ENCODE measurements around the gene WDPCP. TPM values are rescaled to one million over a fixed set of nuclear protein-coding genes. Genes with fewer than 3 reads are reported as not detected.

WDPCP gene
- total RNA-seq, 1 experiment from 2014 or later: 7.4 TPM

GRCh38 chr2:63340443-63340842 is 247.8 kb downstream of the WDPCP start:
- H3K27me3 ChIP-seq (ENCODE audit: control insufficient read depth, insufficient read depth, low read length): no peaks in the 10 kb centered on the region
- ChIA-PET CTCF (no interaction called here), POLR2A (no interaction called here)
- no peak for DNase-seq (ENCODE audit: low read depth, low spot score)
- H3K36me3 ChIP-seq (ENCODE audit: control insufficient read depth, insufficient read depth, low read length): no peaks in the 10 kb centered on the region
- no peak overlapping the region for H3K4me3 ChIP-seq (ENCODE audit: low read depth in 2 of 2, low read length in 2 of 2)
- 0 out of 2 replicates have a peak, but pooled peaks cover 5% of the 10 kb centered on the region for H3K9me3 ChIP-seq (ENCODE audit: control insufficient read depth, insufficient read depth, low read depth, low read length)
- TF ChIP-seq TCF7L2 (IDR thresholded peaks at IDR 0.05; ENCODE audit: low read depth, low read length) (no peak), SIN3A (IDR thresholded peaks at IDR 0.05; ENCODE audit: borderline replicate concordance, insufficient read depth, low read depth, low read length) (no peak), POLR2AphosphoS5 (IDR thresholded peaks at IDR 0.05; ENCODE audit: low read depth, low read length) (no peak), CTCF (IDR thresholded peaks at IDR 0.05) (no peak)
- TF ChIP-seq, protein P1, sequence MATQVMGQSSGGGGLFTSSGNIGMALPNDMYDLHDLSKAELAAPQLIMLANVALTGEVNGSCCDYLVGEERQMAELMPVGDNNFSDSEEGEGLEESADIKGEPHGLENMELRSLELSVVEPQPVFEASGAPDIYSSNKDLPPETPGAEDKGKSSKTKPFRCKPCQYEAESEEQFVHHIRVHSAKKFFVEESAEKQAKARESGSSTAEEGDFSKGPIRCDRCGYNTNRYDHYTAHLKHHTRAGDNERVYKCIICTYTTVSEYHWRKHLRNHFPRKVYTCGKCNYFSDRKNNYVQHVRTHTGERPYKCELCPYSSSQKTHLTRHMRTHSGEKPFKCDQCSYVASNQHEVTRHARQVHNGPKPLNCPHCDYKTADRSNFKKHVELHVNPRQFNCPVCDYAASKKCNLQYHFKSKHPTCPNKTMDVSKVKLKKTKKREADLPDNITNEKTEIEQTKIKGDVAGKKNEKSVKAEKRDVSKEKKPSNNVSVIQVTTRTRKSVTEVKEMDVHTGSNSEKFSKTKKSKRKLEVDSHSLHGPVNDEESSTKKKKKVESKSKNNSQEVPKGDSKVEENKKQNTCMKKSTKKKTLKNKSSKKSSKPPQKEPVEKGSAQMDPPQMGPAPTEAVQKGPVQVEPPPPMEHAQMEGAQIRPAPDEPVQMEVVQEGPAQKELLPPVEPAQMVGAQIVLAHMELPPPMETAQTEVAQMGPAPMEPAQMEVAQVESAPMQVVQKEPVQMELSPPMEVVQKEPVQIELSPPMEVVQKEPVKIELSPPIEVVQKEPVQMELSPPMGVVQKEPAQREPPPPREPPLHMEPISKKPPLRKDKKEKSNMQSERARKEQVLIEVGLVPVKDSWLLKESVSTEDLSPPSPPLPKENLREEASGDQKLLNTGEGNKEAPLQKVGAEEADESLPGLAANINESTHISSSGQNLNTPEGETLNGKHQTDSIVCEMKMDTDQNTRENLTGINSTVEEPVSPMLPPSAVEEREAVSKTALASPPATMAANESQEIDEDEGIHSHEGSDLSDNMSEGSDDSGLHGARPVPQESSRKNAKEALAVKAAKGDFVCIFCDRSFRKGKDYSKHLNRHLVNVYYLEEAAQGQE (IDR thresholded peaks at IDR 0.05; ENCODE audit: insufficient read depth in 1 of 2, low read depth in 2 of 2, low read length in 1 of 2): no peak
- no peak overlapping the region for H3K27ac ChIP-seq (ENCODE audit: low read length)
- no peak for ATAC-seq
- no TSS peak for BruUV-seq (replicated peaks)
- in situ Hi-C loops (cut with HindIII; ENCODE audit: low pct_unique_long_range_greater_than_20kb, low sequenced_read_pairs): no loop called here
- intact Hi-C loops (cut with micrococcal nuclease; ENCODE audit: unreplicated experiment): no loop called here
- H3K4me1 ChIP-seq (ENCODE audit: control insufficient read depth, insufficient read depth, low read length): no peaks in the 10 kb centered on the region

- ATAC-seq (no peak), DNase-seq (ENCODE audit: low read depth, low spot score) (no peak)
- Histone ChIP-seq H3K27ac (ENCODE audit: low read length) (no peak overlapping the region), H3K27me3 (ENCODE audit: control insufficient read depth, insufficient read depth, low read length) (no peaks in the 10 kb centered on the region), H3K4me1 (ENCODE audit: control insufficient read depth, insufficient read depth, low read length) (no peaks in the 10 kb centered on the region), H3K4me3 (ENCODE audit: low read depth in 2 of 2, low read length in 2 of 2) (no peak overlapping the region), H3K9me3 (ENCODE audit: control insufficient read depth, insufficient read depth, low read depth, low read length) (no peaks in the 10 kb centered on the region), H3K36me3 (ENCODE audit: control insufficient read depth, insufficient read depth, low read length) (no peaks in the 10 kb centered on the region)
- POLR2A ChIA-PET: no interaction called here
- CTCF ChIA-PET: no interaction called here
- in situ Hi-C loops (cut with HindIII; ENCODE audit: low pct_unique_long_range_greater_than_20kb, low sequenced_read_pairs): no loop called here
- TF ChIP-seq, protein P1 (IDR thresholded peaks at IDR 0.05; ENCODE audit: insufficient read depth in 1 of 2, low read depth in 2 of 2, low read length in 1 of 2): no peak
- TF ChIP-seq POLR2AphosphoS5 (IDR thresholded peaks at IDR 0.05; ENCODE audit: low read depth, low read length): no peak
- TF ChIP-seq SIN3A (IDR thresholded peaks at IDR 0.05; ENCODE audit: borderline replicate concordance, insufficient read depth, low read depth, low read length): no peak
- no peak for TF ChIP-seq TCF7L2 (IDR thresholded peaks at IDR 0.05; ENCODE audit: low read depth, low read length)
- no peak for TF ChIP-seq CTCF (IDR thresholded peaks at IDR 0.05)
- intact Hi-C loops (cut with micrococcal nuclease; ENCODE audit: unreplicated experiment): no loop called here
- no TSS peak for BruUV-seq (replicated peaks)
Observed at GRCh38 chr2:63334910-63335309, 253.4 kb downstream of the WDPCP start.
